DOHH2 (cell line): ENCODE results near the gene HOXC11.

Experiments used
- CTCF ChIP-seq: fragments of 200-600 bp; sonication (generic); IDR thresholded peaks from one replicate; pipeline ENCODE4 v1.5.1; 2014; ENCODE audit warnings: antibody characterized with exemption, mild to moderate bottlenecking, low read depth, low read length; ENCODE audit not compliant: poor library complexity, severe bottlenecking
- EZH2phosphoT487 ChIP-seq: fragments of 200-600 bp; sonication (generic); IDR thresholded peaks from 2 replicates; pipeline ENCODE4 v1.6.1; 2017; ENCODE audit warnings: borderline replicate concordance, mild to moderate bottlenecking, antibody characterized with exemption, low read length, moderate library complexity, mixed read lengths

- TF ChIP-seq CTCF (no peak), EZH2phosphoT487 (no peak)
Measured at GRCh38 chr12:54021432-54022013, 48.6 kb downstream of the HOXC11 start.
